Neural cell (in vitro differentiated cells): Measurements from ENCODE around the gene INPP5E. TPM values are rescaled to one million over a fixed set of nuclear protein-coding genes. Genes with fewer than 3 reads are reported as not detected.

ENCODE experiments used
- H2AFZ ChIP-seq: fragments of 200-600, 300-800 bp; sonication (generic), shearing (Covaris generic); 2 replicates; pipeline ENCODE4 v1.6.0; 2014; ENCODE audit warnings: low read depth, mild to moderate bottlenecking, antibody characterized with exemption, low read length, moderate library complexity
- H3F3A ChIP-seq: fragments of 200-600 bp; shearing (Covaris generic); 2 replicates; pipeline ENCODE4 v1.6.1; 2016; ENCODE audit warnings: mild to moderate bottlenecking, moderate library complexity, mixed read lengths, antibody characterized with exemption, low read length; ENCODE audit not compliant: insufficient read depth, poor library complexity, severe bottlenecking
- H3K27ac ChIP-seq: fragments of 200-600, 300-800 bp; sonication (generic), shearing (Covaris generic); 2 replicates; pipeline ENCODE4 v1.5.1; 2014; ENCODE audit warnings: mild to moderate bottlenecking, low read length, moderate library complexity
- H3K27me3 ChIP-seq: fragments of 300-800, 200-600 bp; sonication (generic), shearing (Covaris generic); 2 replicates; pipeline ENCODE4 v1.6.0; 2014; ENCODE audit warnings: mild to moderate bottlenecking, low read depth, low read length, moderate library complexity; ENCODE audit not compliant: insufficient read depth
- H3K36me3 ChIP-seq: fragments of 300-800, 200-600 bp; sonication (generic), shearing (Covaris generic); 2 replicates; pipeline ENCODE4 v1.5.1; 2014; ENCODE audit warnings: mild to moderate bottlenecking, antibody characterized with exemption, low read length, moderate library complexity; ENCODE audit not compliant: insufficient read depth
- H3K4me2 ChIP-seq: fragments of 300-800, 200-600 bp; sonication (generic), shearing (Covaris generic); 2 replicates; pipeline ENCODE4 v1.6.0; 2014; ENCODE audit warnings: mild to moderate bottlenecking, low read length
- H3K4me3 ChIP-seq: fragments of 300-800, 200-600 bp; sonication (generic), shearing (Covaris generic); 2 replicates; pipeline ENCODE4 v1.5.1; 2014; ENCODE audit warnings: mild to moderate bottlenecking, low read length, moderate library complexity
- H3K79me2 ChIP-seq: fragments of 200-600 bp; shearing (Covaris generic); replicated peaks from 2 replicates; pipeline ENCODE4 v1.6.0; 2014; ENCODE audit warnings: mild to moderate bottlenecking, low read length, moderate library complexity; ENCODE audit not compliant: insufficient read depth
- H3K9ac ChIP-seq: fragments of 300-800, 200-600 bp; sonication (generic), shearing (Covaris generic); 2 replicates; pipeline ENCODE4 v1.6.1; 2016; ENCODE audit warnings: mild to moderate bottlenecking, low read length, mixed read lengths
- H3K9me2 ChIP-seq: fragments of 200-600 bp; shearing (Covaris generic); 2 replicates; pipeline ENCODE4 v1.6.1; 2016; ENCODE audit warnings: mild to moderate bottlenecking, low read length, mixed read lengths; ENCODE audit not compliant: insufficient read depth
- H3K9me3 ChIP-seq: fragments of 200-600, 300-800 bp; sonication (generic), shearing (Covaris generic); 2 replicates; pipeline ENCODE4 v1.6.1; 2016; ENCODE audit warnings: mild to moderate bottlenecking, mixed run types, low read length, moderate library complexity, mixed read lengths
- H4K20me1 ChIP-seq: fragments of 200-600 bp; shearing (Covaris generic); 2 replicates; pipeline ENCODE4 v1.6.1; 2016; ENCODE audit warnings: mild to moderate bottlenecking, mixed run types; ENCODE audit not compliant: insufficient read depth
- EP300 ChIP-seq: fragments of 450-650 bp; conservative IDR thresholded peaks from 2 replicates; pipeline ENCODE4 v1.6.1; 2014; ENCODE audit warnings: antibody characterized with exemption, mild to moderate bottlenecking, moderate library complexity; ENCODE audit not compliant: poor library complexity, severe bottlenecking
- EZH2 ChIP-seq: fragments of 200-600, 300-800 bp; shearing (Covaris generic), sonication (generic); IDR thresholded peaks from 2 replicates; pipeline ENCODE4 v1.6.1; 2014; ENCODE audit warnings: antibody characterized with exemption, low read length, borderline replicate concordance, mild to moderate bottlenecking; ENCODE audit not compliant: insufficient read depth, poor library complexity, severe bottlenecking
- MXI1 ChIP-seq: fragments of 450-650 bp; conservative IDR thresholded peaks from 2 replicates; pipeline ENCODE4 v1.6.1; 2014; ENCODE audit warnings: antibody characterized with exemption, mild to moderate bottlenecking; ENCODE audit not compliant: poor library complexity, severe bottlenecking
- POLR2AphosphoS5 ChIP-seq: IDR thresholded peaks from 2 replicates; pipeline ENCODE4 v1.6.1; 2012
- SMC3 ChIP-seq: fragments of 450-650 bp; conservative IDR thresholded peaks from 2 replicates; pipeline ENCODE4 v1.6.1; 2014; ENCODE audit warnings: antibody characterized with exemption, mild to moderate bottlenecking, moderate library complexity; ENCODE audit not compliant: poor library complexity
- polyA plus RNA-seq: library from polyadenylated mRNA; depleted of rRNA; stranded (reverse); fragments of >200 nt; gene quantifications from 2 replicates; pipeline ENCODE4 v1.2.3, GENCODE V29; 2014

Gene INPP5E
- polyA plus RNA-seq, 1 donor from 2014 or later: 17.9 TPM

GRCh38 chr9:136379003-136379287, 60.7 kb downstream of the INPP5E start:
- no peak overlapping the region for H3K4me3 ChIP-seq
- H3K27me3 ChIP-seq: no peaks in the 10 kb centered on the region
- H4K20me1 ChIP-seq: no peaks in the 10 kb centered on the region
- no peaks in the 10 kb centered on the region for H3K79me2 ChIP-seq
- H3K9ac ChIP-seq: no peak overlapping the region
- no peaks in the 10 kb centered on the region for H3K36me3 ChIP-seq
- H3K27ac ChIP-seq: no peak overlapping the region
- no peaks in the 10 kb centered on the region for H3K9me3 ChIP-seq
- H3K4me2 ChIP-seq: no peak overlapping the region
- no peaks in the 10 kb centered on the region for H3K9me2 ChIP-seq
- no peaks in the 10 kb centered on the region for H3F3A ChIP-seq
- TF ChIP-seq SMC3: no peak
- no peak for TF ChIP-seq MXI1
- TF ChIP-seq POLR2AphosphoS5: no peak
- no peak for TF ChIP-seq EP300
- TF ChIP-seq EZH2: no peak
- no peak overlapping the region for H2AFZ ChIP-seq

Other genes with a start within 250 kb of the INPP5E start
- gene LHX3, start 234.7 kb downstream of the INPP5E start, polyA plus RNA-seq: not detected in 2 replicates
- gene QSOX2, start 194.0 kb downstream of the INPP5E start, polyA plus RNA-seq: 20.7 and 25.1 TPM in 2 replicates
- not detected in 2 replicates for gene CCDC187, start 135.8 kb downstream of the INPP5E start, polyA plus RNA-seq
- gene GPSM1, start 112.3 kb downstream of the INPP5E start, polyA plus RNA-seq: 117 and 148 TPM in 2 replicates
- gene DNLZ, start 76.1 kb downstream of the INPP5E start, polyA plus RNA-seq: 23.6 and 36.6 TPM in 2 replicates
- 0.52 and 0.77 TPM in 2 replicates for gene CARD9, start 66.2 kb downstream of the INPP5E start, polyA plus RNA-seq
- 6.8 and 12.9 TPM in 2 replicates for gene SNAPC4, start 39.7 kb downstream of the INPP5E start, polyA plus RNA-seq
- gene ENTR1, start 29.2 kb downstream of the INPP5E start, polyA plus RNA-seq: 63.7 and 72.1 TPM in 2 replicates
- 61.3 and 62.6 TPM in 2 replicates for gene PMPCA, start 29.2 kb downstream of the INPP5E start, polyA plus RNA-seq
- 15.4 and 21.8 TPM in 2 replicates for gene SEC16A, start 43.2 kb upstream of the INPP5E start, polyA plus RNA-seq
- 0.15 and 0.32 TPM in 2 replicates for gene NOTCH1, start 106.2 kb upstream of the INPP5E start, polyA plus RNA-seq
- 8.2 and 12.5 TPM in 2 replicates for gene EGFL7, start 223.1 kb upstream of the INPP5E start, polyA plus RNA-seq
- 1.3 TPM in 1 of 2 replicates, not detected in the other for gene AGPAT2, start 247.6 kb upstream of the INPP5E start, polyA plus RNA-seq